Stimulated activated CD8-positive, alpha-beta memory T cell treated with anti-CD3 and anti-CD28 coated beads, Interleukin-15, amount 100 ng/mL, for 1 hour (primary cell): ENCODE measurements around the gene MGAT5.
"Not testable (repeated sequence)": the region's sequence is repeated elsewhere in the genome, so short reads cannot be mapped to it uniquely, and the experiment has no call there.

Experiments used
- DNase-seq: peaks from one replicate; pipeline ENCODE4 v3.0.0-alpha.2; 2020; ENCODE audit warnings: low read depth

The MGAT5 gene

DNA sequence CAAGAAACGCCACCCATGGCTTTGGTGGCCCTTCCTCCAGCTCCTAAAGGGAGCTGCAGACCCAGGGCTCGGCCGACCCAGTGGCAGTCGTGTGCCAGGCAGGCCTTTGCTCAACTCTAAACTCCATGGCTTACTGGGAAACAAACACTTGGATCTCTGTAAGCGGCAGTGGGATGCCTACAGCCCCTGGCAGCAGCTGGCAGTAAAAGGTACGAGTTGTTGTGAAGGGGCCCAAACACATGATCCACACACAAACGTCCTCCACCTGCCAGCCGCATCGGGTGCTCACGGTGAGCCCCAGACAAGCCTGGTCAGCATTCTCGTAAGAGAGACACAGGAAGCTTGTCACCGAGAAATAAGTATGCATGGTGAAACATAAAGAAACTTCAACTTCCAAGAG is 214.9 kb downstream of the MGAT5 start:
- no peak for DNase-seq

- no peak for DNase-seq
Observed at GRCh38 chr2:134469516-134470115, 215.7 kb downstream of the MGAT5 start.

- DNase-seq, result no peak
Observed at GRCh38 chr2:134470561-134471168, 216.8 kb downstream of the MGAT5 start.

GRCh38 chr2:134476982-134477381 is 223.1 kb downstream of the MGAT5 start:
- not testable (repeated sequence) for DNase-seq

- no peak for DNase-seq
Observed at GRCh38 chr2:134479696-134480330, 225.9 kb downstream of the MGAT5 start.

DNA sequence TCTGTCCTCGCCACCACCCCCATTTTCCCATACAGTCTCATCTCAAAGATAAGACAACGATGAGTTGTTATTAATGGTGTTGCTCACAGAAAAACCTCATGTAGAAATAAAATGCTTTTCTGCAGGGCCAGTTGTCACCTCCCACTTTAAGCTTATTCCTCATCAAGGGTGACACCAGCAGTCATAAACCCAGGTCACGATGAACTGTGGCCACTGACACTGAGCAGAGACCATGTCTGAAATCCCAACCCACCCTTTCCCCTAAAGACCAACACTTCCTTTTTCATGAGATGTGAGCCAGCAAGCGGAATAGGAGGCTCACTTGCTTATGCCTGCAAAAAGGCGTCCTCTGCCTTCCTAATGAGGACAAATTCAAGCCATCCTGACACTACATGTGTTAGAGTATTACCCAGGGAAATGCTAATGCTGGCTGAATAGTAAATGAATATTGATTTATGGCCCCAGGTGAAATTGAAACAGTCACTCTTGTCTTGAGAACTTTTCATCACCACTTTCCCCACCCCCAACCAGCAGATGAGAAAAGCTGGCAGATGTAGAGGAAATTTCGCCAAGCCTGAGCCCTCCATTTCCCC is 228.4 kb downstream of the MGAT5 start:
- no peak for DNase-seq

DNA sequence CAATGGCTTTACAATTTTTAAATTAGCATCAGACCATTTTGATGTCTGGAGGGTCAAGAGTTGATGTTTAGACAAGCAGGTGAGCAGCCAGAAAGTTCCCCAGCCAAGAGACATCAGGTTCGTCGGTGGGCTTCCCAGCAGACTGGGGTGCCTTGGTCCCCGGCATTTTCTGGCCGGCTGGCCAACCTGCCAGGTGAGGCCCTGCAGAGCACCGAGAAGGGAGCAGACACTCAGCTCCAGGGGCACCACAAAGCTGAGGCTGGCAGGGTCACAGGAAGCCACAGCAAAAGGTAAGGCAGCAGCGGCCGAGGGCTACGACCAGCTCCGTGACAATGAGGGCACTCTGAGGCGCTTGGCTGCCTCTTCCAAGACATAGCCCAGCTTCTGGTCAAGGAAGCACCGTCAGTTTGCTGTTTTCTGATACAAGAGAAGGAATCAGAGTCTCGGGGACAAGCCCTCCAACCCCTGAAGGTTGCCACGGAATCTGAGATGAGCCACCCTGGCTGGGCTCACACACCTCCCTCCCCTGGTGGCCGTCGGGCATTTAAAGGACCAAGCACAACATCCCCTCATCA is 229.0 kb downstream of the MGAT5 start:
- DNase-seq, result no peak

- DNase-seq, result no peak
Observed at GRCh38 chr2:134489732-134490384, 236.0 kb downstream of the MGAT5 start.

DNA sequence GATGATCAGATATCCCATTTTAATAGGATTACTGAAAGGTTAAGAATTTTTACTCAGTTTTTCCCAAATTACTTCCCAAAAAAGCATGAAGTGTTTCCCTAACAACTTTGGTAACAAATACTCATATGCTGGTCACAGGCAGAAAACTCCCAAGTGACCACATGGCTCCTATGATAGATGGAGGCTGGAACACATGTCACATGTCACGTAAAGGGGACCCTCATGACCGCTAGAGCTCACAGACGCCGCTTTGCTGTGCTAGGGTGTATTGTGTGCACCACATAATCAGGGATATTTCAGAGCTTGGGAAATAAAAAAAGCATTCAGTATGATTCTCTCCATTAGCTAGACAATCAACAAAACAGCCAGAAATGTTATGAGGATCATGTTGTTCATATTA is 236.7 kb downstream of the MGAT5 start:
- no peak for DNase-seq

DNA sequence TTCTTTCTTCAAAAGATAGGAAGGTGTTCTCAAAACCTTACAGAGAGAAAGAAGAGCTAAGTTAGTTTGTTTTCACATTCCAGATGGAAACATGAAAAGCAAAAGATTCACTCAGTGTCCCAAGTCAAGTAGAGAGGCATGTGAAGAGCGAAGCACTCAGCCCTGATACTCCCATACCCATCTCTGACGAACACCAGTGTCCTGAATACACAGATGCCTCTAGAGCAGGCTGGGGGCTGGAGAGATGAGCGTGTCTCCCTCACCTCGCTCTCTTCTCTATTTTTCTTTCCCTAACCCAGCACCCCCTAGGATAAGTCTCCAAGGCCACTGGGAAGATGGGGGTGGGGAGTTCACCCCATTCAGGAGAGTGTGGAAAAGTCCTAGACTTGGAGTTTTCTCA is 237.2 kb downstream of the MGAT5 start:
- DNase-seq, result no peak

DNA sequence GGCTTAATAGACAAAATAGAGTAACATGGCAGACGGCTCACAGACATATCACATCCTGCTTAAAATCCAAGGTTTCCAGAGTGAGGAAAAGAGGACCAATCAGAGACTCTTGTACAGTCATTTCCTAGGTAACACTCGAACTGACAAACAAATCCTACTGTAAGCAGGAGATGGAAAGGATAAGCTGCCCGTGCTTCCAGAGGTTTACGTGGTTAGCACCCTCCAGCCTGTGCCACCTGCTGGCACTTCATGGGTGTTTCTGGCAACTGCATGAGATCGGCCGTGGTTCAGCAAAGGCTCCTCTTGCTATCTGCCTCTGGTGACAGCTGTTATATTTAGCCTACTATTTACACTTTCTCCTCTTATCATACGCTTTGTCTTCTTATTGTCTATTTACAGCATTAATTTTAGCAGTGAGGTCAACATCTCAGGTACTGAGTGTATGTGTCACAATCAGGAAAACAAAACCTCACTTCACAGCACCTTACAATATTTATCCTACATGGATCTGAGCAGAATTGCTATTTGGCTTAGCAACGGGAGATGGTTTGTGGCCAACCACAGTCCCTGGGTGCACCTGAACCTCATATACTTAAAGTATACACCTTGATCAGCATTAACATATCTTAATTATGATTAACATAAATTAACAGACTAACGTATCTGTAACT is 238.0 kb downstream of the MGAT5 start:
- DNase-seq, result no peak

- DNase-seq, result no peak
Observed at GRCh38 chr2:134493797-134494196, 239.9 kb downstream of the MGAT5 start.

DNA sequence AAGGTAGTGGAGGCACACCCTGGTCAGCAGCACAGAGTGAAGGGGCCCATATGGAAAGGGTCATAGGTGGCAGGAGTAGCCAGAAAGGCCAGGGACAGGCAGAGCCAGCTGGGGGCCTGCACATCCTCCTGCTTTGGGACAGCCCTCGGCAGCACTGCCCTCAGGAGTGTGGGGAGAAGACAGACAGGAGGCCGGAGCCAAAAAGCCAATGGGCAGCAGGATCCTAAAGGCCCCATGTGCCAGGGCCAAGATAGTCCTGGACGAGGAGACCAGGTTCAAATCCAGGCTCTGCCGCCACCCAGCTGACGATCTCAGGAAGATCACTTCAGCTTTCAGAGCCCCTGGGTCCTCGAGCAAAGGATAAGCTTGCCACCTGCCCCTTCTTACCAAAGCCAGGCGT is 244.8 kb downstream of the MGAT5 start:
- DNase-seq, result no peak

DNA sequence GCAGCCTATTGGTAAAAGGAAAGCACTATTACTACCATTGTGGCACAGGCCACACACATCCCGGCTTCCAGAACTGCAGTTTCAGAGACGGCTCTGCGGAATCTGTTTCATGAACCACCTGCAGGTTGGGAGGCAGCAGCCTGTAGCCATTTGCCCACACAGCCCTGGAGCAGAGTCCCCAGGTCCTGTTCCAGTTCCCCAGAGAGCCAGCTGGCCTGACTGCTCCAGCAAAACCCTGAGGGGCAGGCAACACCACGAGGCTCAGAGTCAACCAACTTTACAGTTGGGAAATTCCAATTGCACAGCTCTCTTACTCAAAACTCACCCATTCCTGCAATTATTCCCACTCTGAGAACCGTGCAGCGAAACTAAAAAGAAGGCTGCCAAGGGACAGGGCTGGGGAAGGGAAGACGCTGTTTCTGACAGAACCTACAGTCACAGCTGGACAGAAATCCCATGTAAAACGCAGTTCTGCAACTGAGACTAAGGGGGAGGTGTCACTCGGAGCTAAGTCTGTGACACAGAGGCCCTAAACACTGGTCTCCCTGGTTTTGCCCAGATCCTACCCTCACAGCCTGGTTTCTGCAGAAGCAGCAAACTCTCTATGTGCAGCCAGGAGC is 245.5 kb downstream of the MGAT5 start:
- DNase-seq, result no peak

GRCh38 chr2:134500211-134500935 is 246.5 kb downstream of the MGAT5 start:
- DNase-seq, result no peak

- no peak for DNase-seq
Observed at GRCh38 chr2:134501476-134502091, 247.7 kb downstream of the MGAT5 start.

GRCh38 chr2:134502104-134502503 is 248.2 kb downstream of the MGAT5 start:
- DNase-seq, result no peak
